CD1c-positive myeloid dendritic cell (primary cell): ENCODE results near the gene NKD1.

Experiments used
- DNase-seq: peaks from one replicate; pipeline ENCODE4 v3.0.0-alpha.2; 2016; ENCODE audit errors: extremely low spot score

Gene NKD1

DNA sequence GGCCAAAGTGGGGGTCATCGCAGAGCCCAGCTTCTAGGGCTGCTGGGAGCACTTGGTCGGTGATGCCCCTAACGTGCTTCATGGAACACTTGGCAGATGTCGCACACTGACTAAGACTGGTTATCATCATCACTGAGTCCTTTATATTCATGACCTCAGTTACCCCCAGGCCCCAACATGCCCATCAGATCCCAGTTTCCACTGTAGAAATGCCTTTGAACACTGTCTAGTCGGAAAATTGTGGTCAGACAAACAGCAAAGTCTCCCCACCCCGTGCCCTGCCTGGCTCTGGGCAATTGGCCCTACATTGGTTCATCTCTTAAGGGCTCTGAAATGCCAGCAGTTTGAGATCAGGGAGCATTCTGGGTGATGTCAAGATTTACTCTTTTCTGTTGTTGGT lies 51.3 kb downstream of the NKD1 start:
- no peak for DNase-seq

DNA sequence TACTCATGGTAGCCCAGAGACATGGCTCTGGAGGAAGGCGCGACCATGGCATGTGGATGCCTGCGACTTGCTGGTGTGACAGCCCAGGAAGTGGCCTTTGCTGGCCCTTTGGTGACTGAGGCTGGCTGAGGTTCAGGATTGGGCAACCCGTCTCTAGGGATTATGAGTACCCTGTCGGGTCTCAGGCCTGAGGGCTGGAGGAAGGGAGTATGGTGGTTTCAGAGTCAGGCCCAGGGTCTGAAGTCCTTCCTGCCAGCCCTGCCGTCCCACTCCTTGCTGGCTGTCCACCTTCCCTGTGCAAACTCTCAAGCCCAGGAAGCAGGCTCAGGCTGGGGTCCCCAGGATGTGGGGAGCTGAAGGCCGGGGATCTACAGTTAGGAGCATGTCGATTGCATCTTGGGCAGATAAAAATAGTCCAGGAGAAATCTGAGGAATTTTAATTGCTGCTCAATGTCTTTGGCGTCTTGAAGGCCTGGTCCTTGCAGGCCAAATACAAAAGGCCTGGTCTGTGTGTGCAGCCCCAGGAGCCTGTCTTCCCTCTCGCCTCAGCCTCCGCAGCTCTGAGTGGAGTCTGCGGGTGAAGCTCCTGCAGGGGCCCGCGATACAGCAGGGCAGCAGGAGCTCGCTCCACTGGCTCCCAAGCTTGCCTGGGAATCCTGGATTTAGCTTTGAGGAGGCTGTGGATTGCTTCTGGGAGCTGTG lies 52.5 kb downstream of the NKD1 start:
- DNase-seq, result no peak

DNA sequence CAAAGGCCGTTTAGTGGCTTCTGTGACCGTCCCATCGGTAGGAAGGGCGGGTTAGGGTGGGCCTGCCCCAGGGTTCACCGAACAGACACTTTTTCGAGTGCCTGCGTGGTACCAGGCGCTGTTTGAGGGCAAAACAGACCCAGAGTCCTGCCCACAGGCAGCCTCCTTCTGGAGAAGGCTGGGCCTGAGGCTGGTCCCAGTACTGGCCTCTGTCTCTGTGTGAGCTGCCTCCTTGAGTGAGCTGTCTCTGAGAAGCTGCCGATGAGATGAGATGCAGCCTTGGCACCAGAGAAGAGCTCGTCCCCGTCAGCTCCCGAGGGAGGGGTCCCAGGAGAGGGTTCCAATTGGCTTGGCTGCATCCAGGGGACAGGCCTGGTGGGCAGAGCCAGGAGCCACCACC lies 53.1 kb downstream of the NKD1 start:
- DNase-seq, result no peak

DNA sequence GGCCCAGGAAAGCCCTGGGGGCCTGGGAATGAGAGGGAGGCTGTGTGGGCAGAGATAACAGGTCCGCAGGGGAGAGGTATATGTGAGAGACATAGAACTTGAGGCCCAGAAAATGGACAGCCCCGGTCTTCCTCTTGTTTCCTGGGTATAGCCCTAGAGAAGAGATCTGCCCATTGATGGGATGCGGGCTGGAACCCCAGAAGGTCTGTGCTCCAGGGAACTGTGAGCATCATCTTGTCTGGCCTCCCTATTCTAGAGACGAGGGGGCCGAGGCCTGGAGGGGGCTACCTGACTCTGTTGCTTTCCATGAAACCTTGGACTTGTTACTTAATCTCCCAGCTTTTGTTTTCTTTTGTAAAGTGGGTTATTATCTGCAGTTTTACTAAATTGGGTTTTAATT lies 53.9 kb downstream of the NKD1 start:
- no peak for DNase-seq

DNA sequence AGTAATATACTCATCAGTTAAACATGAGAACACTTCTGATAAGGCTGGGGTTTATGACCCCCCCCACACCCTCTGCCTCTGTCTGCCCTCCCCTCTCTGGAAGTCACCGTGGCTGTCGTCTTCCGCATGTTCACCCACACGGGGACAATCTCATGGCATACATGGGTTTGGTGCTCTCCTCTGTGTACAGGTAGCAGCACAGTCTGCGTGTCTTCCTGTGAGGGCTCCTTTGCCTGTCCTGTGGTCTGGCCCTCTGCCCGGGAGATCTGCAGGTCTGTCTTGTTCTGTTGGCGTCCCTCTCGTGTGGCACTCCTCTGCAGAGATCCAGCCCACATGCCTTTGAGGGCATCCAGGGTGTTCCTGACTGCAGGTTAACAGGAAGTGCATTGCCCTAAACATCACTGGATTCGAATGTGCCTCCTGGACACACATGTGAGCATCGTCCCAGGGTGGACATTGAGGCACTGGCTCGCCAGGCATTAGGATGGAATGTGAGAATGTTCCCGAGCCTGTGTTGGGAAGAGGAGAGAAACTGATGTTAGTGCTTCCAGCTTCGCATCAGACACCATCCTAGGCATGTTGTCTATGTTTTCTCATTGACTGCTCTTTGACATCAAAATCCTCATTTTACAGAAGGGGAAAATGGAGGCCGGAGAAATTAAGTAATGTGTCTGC lies 54.5 kb downstream of the NKD1 start:
- no peak for DNase-seq

DNA sequence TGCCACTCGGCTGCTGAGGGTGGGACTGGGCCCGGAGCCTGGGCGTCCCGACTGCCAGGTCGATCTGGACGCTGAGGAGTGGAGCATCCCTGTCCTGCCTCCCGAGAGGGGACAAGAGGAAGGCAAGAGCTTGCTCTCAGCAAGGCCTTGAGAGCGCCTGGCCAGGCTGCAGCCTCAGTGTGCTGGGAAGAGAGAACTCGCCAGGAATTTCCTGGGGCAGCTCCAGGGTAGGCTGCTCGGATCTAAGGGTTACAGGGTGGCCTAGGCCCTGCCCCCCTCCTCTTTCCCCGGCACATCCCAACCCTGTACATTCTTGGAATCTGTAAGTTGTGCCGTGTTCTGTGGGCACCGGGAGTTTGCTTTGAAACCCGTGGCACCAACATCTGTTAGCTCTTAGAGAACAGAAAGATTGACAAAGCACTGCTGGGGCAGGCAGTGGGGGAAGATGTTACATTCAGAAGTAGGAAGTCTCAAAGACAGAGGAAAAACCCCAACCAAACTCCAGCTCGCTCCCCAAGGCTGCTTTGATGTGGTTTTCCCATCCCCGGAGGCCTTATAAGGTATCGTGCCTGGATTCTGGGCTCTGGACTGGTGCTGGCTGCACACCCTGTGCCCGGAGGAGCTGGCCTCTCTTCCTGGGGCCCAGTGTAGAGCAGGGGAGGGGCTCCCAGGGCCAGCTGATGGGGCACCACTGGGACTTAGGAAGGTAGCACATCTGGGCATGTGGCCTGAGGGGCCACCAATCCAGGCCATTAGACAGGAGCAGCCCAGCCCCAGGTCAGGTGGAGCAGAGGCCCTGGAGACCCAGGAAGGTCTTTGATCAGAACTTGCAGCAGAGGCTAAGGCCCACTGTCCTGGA lies 55.2 kb downstream of the NKD1 start:
- DNase-seq, result no peak

DNA sequence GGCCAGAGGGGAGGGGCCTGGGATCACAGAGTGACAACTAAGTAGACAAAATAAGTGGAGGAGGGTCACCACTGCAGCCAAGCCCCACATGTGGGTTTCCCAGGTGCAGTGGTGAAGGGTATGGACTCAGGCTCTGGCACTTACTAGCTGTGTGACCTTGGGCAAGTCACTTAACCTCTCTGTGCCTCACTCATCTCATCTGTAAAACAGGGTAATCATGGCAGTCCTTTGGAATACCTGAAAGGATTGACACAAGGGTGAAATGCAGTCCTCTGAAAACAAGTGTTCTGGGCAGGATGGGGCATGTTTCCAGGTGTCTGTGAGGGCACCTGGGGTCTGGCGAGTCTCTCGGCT lies 55.8 kb downstream of the NKD1 start:
- no peak for DNase-seq

DNA sequence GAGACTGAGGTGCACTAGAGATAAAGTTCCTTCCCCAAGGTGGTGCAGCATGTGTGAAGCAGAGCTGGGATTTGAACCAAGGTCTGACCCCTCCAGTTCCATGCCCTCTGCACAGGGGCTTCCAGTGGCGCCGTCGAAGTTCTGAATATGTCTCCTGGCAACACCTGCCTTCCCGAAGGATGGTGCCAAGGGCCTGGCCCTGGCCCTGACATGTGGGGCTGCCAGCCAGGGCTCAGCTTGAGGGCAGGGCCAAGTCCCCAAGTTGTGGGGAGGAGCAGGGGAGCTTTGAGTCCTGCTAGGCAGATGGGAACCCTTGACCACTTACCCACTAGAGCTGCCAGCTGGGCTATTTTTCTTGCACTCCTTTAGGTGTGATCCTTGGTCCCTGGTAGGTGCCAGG lies 56.4 kb downstream of the NKD1 start:
- DNase-seq, result no peak

DNA sequence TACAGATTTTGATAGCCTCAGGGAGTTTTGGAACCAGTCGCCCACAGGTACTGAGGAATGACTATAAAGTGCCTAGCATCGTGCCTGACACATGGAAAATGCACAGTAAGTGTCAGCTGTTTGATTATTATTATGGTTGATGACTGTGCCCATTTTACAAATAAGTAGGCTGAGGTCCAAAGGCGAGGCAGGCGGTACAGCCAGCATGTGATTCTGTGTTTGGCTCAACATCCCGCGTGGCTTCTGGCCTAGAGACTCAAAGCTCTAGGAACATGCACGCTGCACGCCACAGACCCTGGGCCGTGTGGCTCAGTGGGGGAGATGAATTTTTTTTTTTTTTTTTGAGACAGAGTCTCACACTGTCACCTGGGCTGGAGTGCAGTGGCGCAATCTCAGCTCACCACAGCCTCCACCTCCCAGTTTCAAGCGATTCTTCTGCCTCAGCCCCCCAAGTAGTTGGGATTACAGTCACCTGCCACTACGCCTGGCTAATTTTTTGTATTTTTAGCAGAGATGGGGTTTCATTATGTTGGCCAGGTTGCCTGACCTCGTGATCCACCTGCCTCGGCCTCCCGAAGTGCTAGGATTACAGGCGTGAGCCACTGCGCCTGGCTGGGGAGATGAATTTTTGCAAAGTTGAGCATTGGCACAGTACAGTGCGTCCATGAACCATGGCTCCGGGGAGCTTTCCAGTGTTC lies 57.7 kb downstream of the NKD1 start:
- no peak for DNase-seq

DNA sequence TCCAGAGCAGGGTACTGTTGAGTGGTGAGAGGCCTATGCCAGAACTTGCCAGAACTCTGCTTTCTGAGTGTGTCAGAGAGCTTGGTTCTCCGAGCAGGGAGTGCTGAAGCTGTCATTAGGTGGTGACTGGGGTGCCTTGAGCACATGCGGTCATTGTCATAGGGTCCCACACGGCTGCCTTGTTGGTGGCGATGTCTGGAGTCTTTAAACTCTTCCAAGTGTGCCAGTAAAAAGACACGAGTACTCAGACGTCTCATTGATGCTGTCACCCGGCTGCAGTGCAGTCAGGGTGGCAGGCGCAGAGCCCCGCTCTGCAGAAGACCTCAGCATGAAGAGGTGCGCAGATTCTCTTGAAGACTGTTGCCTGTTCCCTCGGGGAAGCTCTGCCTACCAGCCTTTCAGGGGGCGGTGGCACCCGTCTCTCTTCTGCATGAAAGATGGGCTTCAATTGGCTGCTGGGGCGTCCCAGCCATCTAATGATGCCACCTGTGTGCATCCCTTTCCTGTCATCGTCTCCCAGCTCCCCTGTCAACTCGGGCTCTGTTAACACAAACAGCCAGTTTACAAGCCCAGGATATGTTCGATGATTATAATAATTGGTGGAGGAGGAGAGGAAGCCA lies 58.3 kb downstream of the NKD1 start:
- no peak for DNase-seq

DNA sequence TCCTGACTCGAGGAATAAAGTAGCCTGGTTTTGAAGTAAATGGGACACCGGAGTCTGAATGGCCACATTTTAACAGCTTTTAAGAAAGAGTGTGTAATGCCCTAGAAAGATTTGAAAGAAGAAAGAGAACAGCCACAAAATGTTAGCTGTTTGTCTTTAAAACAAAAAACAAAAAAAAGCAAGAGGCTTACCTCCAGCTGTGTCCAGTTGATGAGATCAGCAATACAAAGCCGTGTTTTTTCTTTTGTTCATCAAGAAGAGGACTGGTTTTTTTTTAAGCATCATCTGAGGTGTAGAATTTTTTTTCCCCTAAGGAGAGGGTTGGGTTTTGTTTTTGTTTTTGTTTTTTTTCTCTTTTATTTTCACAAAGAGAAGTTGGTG lies 58.8 kb downstream of the NKD1 start:
- no peak for DNase-seq

DNA sequence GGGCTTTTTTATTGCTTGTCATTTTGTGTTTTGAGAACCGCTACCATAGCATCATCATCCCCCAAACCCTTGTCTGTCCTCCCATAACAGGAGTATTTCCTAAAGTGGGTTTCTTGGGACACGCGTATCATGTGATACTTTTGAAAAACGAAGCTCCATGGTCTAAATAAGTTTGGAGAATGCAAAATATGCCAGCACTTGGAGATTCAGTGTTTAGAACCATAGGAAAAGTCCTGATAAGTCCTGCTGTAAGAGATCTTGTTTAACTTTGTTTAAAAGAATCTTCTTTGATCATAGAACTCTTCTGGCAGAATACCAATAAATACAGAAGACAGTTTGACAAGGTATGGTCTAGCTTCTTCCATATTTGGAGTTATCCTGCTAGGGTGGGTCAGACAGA lies 59.3 kb downstream of the NKD1 start:
- no peak for DNase-seq

DNA sequence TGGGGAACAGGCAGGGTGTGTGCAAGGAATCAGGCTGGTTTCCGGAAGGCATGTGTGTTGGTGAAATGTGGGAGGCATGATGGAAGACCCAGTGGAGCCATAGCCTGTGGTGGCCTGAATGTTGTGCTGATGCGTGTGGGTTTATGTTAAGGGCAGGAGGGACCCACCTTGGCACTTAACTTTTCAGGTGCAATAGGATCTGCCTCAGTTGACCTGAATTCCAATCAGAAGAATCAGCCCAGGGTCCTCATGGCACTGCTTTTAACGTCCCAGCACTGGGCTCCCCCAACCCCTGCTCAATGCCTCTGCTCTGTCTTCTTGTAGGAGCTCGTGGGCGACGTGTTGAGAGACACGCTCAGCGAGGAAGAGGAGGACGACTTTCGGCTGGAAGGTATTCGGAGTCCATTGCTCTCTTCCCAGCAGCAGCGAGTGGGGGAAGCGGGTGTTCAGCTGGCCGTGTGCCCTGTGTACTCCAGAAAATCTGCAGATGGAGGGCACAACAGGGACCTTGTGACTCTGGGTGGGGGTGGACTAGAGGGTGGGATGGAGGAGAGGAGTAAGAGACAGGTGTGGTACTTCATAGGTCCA lies 59.9 kb downstream of the NKD1 start:
- no peak for DNase-seq

DNA sequence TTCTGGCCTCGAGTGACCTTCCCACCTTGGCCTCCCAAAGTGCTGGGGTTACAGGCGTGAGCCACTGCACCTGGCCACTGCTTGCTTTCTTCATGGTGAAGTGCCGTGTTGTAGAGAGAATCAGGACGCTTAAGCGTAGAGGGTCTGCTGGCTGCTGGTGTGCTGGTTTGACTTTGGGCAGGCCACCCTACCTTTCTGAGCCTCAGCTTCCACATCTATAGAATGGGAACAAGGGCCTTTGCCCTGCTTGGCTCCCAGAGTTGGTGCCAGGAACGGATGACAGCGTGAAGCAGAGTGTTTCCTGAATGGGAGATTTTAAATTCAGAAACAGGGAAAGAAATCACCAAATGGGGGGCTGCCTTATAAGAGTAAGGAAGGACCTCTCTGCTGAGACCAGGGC lies 60.9 kb downstream of the NKD1 start:
- no peak for DNase-seq

DNA sequence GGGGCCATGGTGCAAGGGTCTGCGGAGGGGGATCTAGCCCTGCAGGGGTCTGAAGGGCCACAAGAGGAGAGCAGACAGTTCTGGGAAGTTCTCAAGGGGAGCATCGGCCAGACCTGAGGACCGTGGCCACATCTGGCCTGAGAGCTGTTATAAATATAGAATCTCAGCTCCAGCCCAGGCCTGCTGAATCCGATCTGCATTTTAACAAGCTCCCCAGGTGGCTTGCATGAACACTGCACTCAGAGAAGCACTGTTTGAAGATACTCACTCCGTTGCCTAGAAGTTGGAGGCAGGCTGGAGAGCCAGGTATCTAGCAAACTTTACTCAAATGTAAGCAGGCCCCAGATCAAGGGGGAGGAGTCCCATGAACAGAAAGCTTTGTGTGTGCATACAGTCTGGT lies 61.3 kb downstream of the NKD1 start:
- DNase-seq, result no peak

DNA sequence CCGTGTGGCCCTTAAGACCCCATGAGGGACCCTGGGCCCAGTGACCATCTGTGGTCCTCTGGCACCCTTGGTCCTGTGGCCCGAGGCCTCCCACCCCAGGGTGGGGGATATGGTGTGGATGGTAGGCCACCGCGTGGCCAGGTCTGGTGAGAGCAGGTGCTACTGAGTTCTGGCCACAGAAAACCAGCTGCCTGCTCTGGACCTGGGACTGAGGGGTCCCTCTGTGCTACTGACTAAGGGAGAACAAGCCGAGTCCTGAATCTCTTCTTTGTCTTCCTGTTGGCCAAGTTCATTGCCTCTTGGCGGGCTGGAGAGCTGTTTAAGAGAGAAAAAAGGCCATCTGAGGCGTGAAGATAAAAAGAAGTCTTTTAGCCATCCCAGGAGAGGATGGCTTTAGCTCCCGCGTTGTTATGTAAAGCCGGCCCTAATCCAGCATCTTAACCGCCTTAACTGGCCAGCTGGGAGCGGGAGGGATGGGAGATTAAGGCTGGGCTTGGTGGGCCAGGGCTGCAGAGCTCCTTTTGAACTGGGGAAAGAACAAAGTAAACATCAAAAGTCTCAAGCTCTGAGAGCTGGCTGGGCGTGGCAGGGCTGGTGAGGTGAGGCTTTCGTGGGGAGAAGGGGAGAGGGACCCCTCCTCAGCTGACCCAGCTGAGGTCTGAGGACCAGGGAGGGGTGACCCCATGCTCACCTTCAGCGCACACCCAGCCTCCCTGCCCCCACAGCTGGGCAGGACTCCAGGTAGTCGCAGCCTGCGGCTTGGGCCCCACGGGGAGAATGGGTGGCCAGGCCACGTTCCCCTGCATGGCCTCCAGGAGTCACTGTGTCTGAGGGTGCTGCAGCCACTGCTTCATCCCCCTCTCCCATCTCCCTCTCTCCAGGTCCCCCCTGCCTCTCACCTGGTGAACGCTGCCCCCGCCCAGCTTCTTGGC lies 62.4 kb downstream of the NKD1 start:
- no peak for DNase-seq

DNA sequence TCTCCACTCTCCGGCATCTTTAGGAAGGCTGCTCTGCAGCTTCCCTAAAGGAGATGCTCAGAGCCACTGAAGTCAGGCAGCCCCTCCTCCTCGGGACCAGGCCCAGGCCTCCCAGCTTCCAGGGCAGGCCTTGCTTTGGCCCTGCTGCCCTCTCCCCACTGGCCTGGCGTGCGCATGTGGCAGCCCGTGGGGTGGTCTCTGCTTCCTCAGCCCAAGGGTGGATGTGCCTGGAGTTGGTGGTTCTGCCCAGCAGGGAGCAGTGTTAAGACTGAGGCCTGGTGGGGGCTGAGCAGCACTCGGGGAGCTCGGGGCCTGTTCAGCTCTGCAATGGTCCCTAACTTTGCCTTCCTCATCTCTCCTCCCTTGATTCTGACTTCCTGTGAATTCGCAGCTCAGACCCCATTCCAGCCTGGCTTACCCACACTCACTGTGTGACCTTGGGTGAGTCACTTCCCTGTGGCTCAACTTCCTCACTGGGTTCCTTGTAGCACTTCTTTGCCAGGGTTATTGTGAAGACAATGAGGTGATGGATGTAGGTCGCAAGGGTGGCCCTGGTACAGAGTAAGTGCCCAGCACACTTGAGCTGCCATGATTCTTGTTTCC lies 63.2 kb downstream of the NKD1 start:
- peak; percentile 82 for DNase-seq

DNA sequence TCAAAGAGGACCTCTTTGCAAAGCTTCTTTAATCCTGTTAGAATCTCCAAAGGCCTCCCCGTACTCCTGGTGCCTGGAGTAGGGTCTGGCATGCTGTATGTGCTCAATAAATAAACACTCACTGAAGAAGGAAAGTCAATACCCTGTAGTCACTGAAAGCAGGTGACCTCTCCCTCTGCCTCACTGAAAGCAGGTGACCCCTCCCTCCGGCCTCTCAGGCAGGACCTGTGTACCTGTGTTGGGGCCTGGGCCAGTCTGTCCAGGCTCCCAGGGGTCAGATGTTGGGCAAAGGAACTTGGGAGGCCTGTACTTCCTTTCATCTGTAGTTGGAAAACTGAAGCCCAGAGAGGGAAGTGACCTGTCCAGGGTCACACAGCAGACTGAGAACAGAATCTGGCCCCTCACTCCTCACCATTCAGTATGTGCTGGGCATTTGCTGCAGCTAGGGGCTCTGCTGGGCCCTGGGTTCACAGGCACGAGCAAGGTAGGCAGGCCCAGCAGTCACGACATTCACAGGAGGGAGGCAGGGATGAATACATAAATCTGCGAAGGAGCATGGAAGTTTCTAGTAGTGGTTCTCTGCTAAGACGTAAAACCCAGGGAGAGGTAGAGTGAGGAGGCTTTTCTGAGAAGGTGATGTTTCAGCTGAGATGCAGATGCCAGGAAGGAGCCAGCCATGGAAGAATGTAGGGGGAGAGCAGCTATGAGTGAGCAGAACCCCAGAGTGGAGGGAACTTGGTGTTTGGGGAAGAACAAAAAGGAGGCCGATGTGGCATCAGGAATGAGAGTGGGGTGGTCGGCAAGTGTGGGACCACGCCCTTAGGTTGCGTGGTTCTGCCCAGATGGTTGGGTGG lies 64.0 kb downstream of the NKD1 start:
- DNase-seq, result no peak

DNA sequence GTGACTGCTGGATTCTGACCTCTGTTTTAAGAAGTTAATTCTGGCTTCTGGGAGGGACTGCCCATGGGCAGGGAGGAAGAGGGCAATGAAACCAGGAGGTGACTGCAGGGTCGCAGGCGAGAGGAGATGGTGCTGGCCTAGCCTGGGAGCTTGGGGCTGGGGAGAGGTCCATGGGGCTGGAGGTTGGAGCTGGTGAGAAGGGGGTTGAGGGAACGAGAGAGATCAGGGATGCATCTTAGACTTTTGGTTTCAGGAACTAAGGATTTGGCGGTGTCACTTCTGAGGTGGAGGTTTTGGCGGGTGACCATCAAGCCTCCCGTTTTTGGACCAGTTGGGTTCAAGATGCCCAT lies 64.6 kb downstream of the NKD1 start:
- no peak for DNase-seq
